H1 (cell line): ENCODE results near the gene YARS1. TPM values are rescaled to one million over a fixed set of nuclear protein-coding genes. Genes with fewer than 3 reads are reported as not detected.
A peak's percentile ranks its signal among the peaks of the same experiment; 100 is the strongest.

Source experiments
- CTCF ChIA-PET: fragments of 300-600 bp; sonication (Branson Sonifier 250); formaldehyde crosslinking; loops from one replicate; lab custom pipeline; 2021; ENCODE audit not compliant: partially characterized antibody; lab: Charles Lee
- POLR2A ChIA-PET: fragments of 300-600 bp; sonication (Branson Sonifier 250); formaldehyde crosslinking; loops from one replicate; lab custom pipeline; 2021; ENCODE audit warnings: inconsistent platforms; ENCODE audit not compliant: partially characterized antibody; lab: Charles Lee
- DNase-seq, 2 experiments: peaks; one replicate each; pipeline versions ENCODE4 v3.0.0 to v3.0.0-alpha.2; 2010 to 2022; ENCODE audit warnings: low spot score in 2 of 2, low read depth in 1 of 2, mixed read lengths in 1 of 2
- FAIRE-seq: peaks from 2 replicates; lab custom pipeline; 2011; peaks lifted over from hg19 to GRCh38; lab: Jason Lieb, UNC
- H2AFZ ChIP-seq: 2 replicates; pipeline ENCODE4 v1.8.1; 2012; ENCODE audit warnings: low read length, inconsistent platforms
- H2AK5ac ChIP-seq: 2 replicates; pipeline ENCODE4 v1.6.1; 2013; ENCODE audit warnings: low read depth, low read length
- H2BK120ac ChIP-seq: replicated peaks from 2 replicates; pipeline ENCODE3; 2013; ENCODE audit warnings: low read depth, low read length, inconsistent platforms
- H2BK12ac ChIP-seq: 2 replicates; pipeline ENCODE4 v1.6.1; 2013; ENCODE audit warnings: low read depth, low read length
- H2BK15ac ChIP-seq: 2 replicates; pipeline ENCODE4 v1.6.1; 2013; ENCODE audit warnings: low read length
- H2BK20ac ChIP-seq: 2 replicates; pipeline ENCODE4 v1.6.1; 2013; ENCODE audit warnings: low read length
- H2BK5ac ChIP-seq: 2 replicates; pipeline ENCODE4 v1.6.1; 2013; ENCODE audit warnings: low read depth, low read length
- H3K14ac ChIP-seq: 2 replicates; pipeline ENCODE4 v1.6.1; 2013; ENCODE audit warnings: inconsistent platforms; ENCODE audit not compliant: insufficient read length
- H3K18ac ChIP-seq: 2 replicates; pipeline ENCODE4 v1.6.1; 2013; ENCODE audit warnings: low read length; ENCODE audit errors: extremely low read depth
- H3K23ac ChIP-seq: 2 replicates; pipeline ENCODE4 v1.6.1; 2013; ENCODE audit warnings: inconsistent platforms; ENCODE audit not compliant: insufficient read length
- H3K23me2 ChIP-seq: 2 replicates; pipeline ENCODE4 v1.6.1; 2013; ENCODE audit warnings: low read depth, low read length
- H3K27ac ChIP-seq: 2 replicates; pipeline ENCODE4 v1.6.1; 2011; ENCODE audit warnings: low read depth, low read length, inconsistent platforms
- H3K27me3 ChIP-seq, 4 experiments: replicated peaks in 1 of 4; 1 replicate in 1 of 4; 2 replicates in 3 of 4; pipeline versions ENCODE4 v1.6.1 to v1.8.1; 2011 to 2013; ENCODE audit warnings: low read length in 3 of 4, mild to moderate bottlenecking in 3 of 4, inconsistent platforms in 2 of 4, mixed read lengths in 2 of 4, moderate library complexity in 1 of 4; ENCODE audit not compliant: control insufficient read depth in 3 of 4, insufficient read depth in 3 of 4; ENCODE audit errors: extremely low read depth in 1 of 4
- H3K36me3 ChIP-seq, 4 experiments: 2 replicates each; pipeline versions ENCODE4 v1.6.1 to v1.8.1; 2011 to 2013; ENCODE audit warnings: mild to moderate bottlenecking in 4 of 4, low read length in 3 of 4, moderate library complexity in 2 of 4, control low read depth in 1 of 4, inconsistent platforms in 1 of 4; ENCODE audit not compliant: insufficient read depth in 4 of 4, control insufficient read depth in 2 of 4
- H3K4ac ChIP-seq: replicated peaks from 2 replicates; pipeline ENCODE3; 2013; ENCODE audit warnings: low read length, low read depth, mixed read lengths, inconsistent platforms; ENCODE audit not compliant: insufficient read length
- H3K4me1 ChIP-seq, 4 experiments: replicated peaks in 1 of 4; 1 replicate in 1 of 4; 2 replicates in 3 of 4; pipeline versions ENCODE4 v1.6.1 to v1.8.1; 2011 to 2013; ENCODE audit warnings: low read length in 3 of 4, inconsistent platforms in 2 of 4, mixed read lengths in 1 of 4; ENCODE audit not compliant: insufficient read depth in 4 of 4, control insufficient read depth in 3 of 4
- H3K4me2 ChIP-seq, 2 experiments: 2 replicates each; pipeline versions ENCODE4 v1.6.1 to v1.8.1; 2011 to 2013; ENCODE audit warnings: low read depth in 2 of 2, low read length in 2 of 2, control low read depth in 1 of 2, inconsistent platforms in 1 of 2, mild to moderate bottlenecking in 1 of 2; ENCODE audit not compliant: insufficient read depth in 1 of 2
- H3K4me3 ChIP-seq, 4 experiments: fragments of 200-600, 300-600 bp in 1 of 4; sonication (generic), shearing (Covaris generic), sonication (Bioruptor Twin) in 1 of 4; 2 replicates each; pipeline versions ENCODE4 v1.5.1 to v1.8.1; 2011 to 2016; ENCODE audit warnings: low read length in 4 of 4, low read depth in 3 of 4, control low read depth in 2 of 4, inconsistent platforms in 2 of 4, mild to moderate bottlenecking in 2 of 4, mixed read lengths in 1 of 4, moderate library complexity in 1 of 4; ENCODE audit not compliant: insufficient read depth in 2 of 4; ENCODE audit errors: extremely low read depth in 1 of 4
- H3K56ac ChIP-seq: replicated peaks from 2 replicates; pipeline ENCODE3; 2013; ENCODE audit warnings: low read depth, mild to moderate bottlenecking, mixed read lengths, low read length, inconsistent platforms; ENCODE audit not compliant: insufficient read length
- H3K79me1 ChIP-seq: 2 replicates; pipeline ENCODE4 v1.6.1; 2013; ENCODE audit warnings: low read depth, low read length, control low read depth
- H3K79me2 ChIP-seq, 2 experiments: 2 replicates each; pipeline versions ENCODE4 v1.6.1 to v1.8.1; 2012 to 2013; ENCODE audit warnings: low read length in 2 of 2, mild to moderate bottlenecking in 2 of 2, inconsistent platforms in 1 of 2; ENCODE audit not compliant: insufficient read depth in 2 of 2, control insufficient read depth in 1 of 2
- H3K9ac ChIP-seq, 4 experiments: replicated peaks in 1 of 4; 1 replicate in 1 of 4; 2 replicates in 3 of 4; pipeline versions ENCODE4 v1.6.1 to v1.8.1; 2011 to 2013; ENCODE audit warnings: low read depth in 3 of 4, low read length in 3 of 4, control low read depth in 2 of 4, mild to moderate bottlenecking in 2 of 4, moderate library complexity in 2 of 4, inconsistent platforms in 1 of 4; ENCODE audit errors: extremely low read depth in 1 of 4
- H3K9me3 ChIP-seq, 2 experiments: 2 replicates each; pipeline versions ENCODE4 v1.6.1 to v1.8.1; 2012 to 2013; ENCODE audit warnings: mild to moderate bottlenecking in 2 of 2, moderate library complexity in 2 of 2, control low read depth in 1 of 2, inconsistent platforms in 1 of 2, low read depth in 1 of 2, low read length in 1 of 2, mixed read lengths in 1 of 2; ENCODE audit not compliant: insufficient read depth in 2 of 2
- H4K20me1 ChIP-seq, 2 experiments: replicated peaks in 1 of 2; 2 replicates each; pipeline versions ENCODE3 to v1.8.1; 2011 to 2013; ENCODE audit warnings: inconsistent platforms in 2 of 2, low read length in 2 of 2, mild to moderate bottlenecking in 1 of 2; ENCODE audit not compliant: insufficient read depth in 2 of 2, control insufficient read depth in 1 of 2
- H4K5ac ChIP-seq: 2 replicates; pipeline ENCODE4 v1.6.1; 2013; ENCODE audit warnings: low read length, low read depth, mixed read lengths, inconsistent platforms; ENCODE audit not compliant: insufficient read length
- H4K8ac ChIP-seq: 2 replicates; pipeline ENCODE4 v1.8.0; 2013; ENCODE audit warnings: mild to moderate bottlenecking, moderate library complexity, low read length, inconsistent platforms; ENCODE audit not compliant: insufficient read depth; ENCODE audit errors: extremely low read depth
- H4K91ac ChIP-seq: replicated peaks from 2 replicates; pipeline ENCODE3; 2013; ENCODE audit warnings: low read length, mixed read lengths, inconsistent platforms; ENCODE audit not compliant: insufficient read length
- ATF2 ChIP-seq: IDR thresholded peaks from 2 replicates; pipeline ENCODE4 v1.6.1; 2012; ENCODE audit warnings: low read length, inconsistent platforms
- CBX5 ChIP-seq: fragments of 300-800, 300-1000 bp; sonication (generic); IDR thresholded peaks from 2 replicates; pipeline ENCODE4 v1.7.1; 2016; ENCODE audit warnings: antibody characterized with exemption, low read length, low read depth
- CEBPB ChIP-seq: IDR thresholded peaks from 2 replicates; pipeline ENCODE4 v1.6.1; 2012; ENCODE audit warnings: low read depth, low read length
- CTCF ChIP-seq, 3 experiments: IDR thresholded peaks; 1 replicate in 2 of 3; 2 replicates in 1 of 3; pipeline versions ENCODE4 v1.5.1 to v1.6.1; 2011; ENCODE audit warnings: low read length in 3 of 3, mild to moderate bottlenecking in 3 of 3, inconsistent platforms in 2 of 3, low read depth in 1 of 3, moderate library complexity in 1 of 3; ENCODE audit not compliant: insufficient read depth in 1 of 3; ENCODE audit errors: control extremely low read depth in 1 of 3
- KDM1A ChIP-seq: fragments of 200-600, 300-600 bp; sonication (generic); IDR thresholded peaks from 2 replicates; pipeline ENCODE4 v1.7.1; 2016; ENCODE audit warnings: mild to moderate bottlenecking, low read length, borderline replicate concordance
- NRF1 ChIP-seq: IDR thresholded peaks from 2 replicates; pipeline ENCODE4 v1.6.1; 2011; ENCODE audit warnings: mild to moderate bottlenecking, low read depth, low read length, improper control_type of control experiment
- POLR2A ChIP-seq, 2 experiments: IDR thresholded peaks; 1 replicate in 1 of 2; 2 replicates in 1 of 2; pipeline ENCODE4 v1.6.1; 2011; ENCODE audit warnings: low read depth in 2 of 2, low read length in 2 of 2, mild to moderate bottlenecking in 2 of 2; ENCODE audit errors: control extremely low read depth in 1 of 2
- WGBS, 2 experiments: shearing (Covaris generic) in 1 of 2; methylation state at CpG; one replicate each; pipeline versions ENCODE4 v1.1.6 to v1.1.7; 2013 to 2015; ENCODE audit warnings: low lambda C conversion rate in 2 of 2, mixed read lengths in 2 of 2, inconsistent platforms in 1 of 2, low coverage in 1 of 2, missing lambda C conversion rate in 1 of 2; ENCODE audit not compliant: insufficient replicate concordance in 2 of 2, insufficient coverage in 1 of 2, insufficient read length in 1 of 2; ENCODE audit errors: extremely low coverage in 1 of 2, missing lambda C conversion rate in 1 of 2; 5-methylcytosine and 5-hydroxymethylcytosine counted together
- polyA plus RNA-seq, 7 experiments: library from polyadenylated mRNA; depleted of rRNA in 3 of 7; stranded (reverse) in 5 of 7; unstranded in 2 of 7; fragments of >200 nt in 5 of 7; fragments of 200-250 nt in 2 of 7; gene quantifications; 1 replicate in 5 of 7; 2 replicates in 1 of 7; 4 replicates in 1 of 7; pipeline versions ENCODE4 v1.2.1 to v1.2.3, GENCODE V29; 2011 to 2013; ENCODE audit warnings: missing spikeins in 2 of 7, mixed read lengths in 2 of 7
- total RNA-seq: library from RNA; stranded (reverse); fragmentation: NEBNext Ultra II Directional; extraction: Animal tissue kit (Norgen Biotek cat#: 25700); gene quantifications from 2 replicates; pipeline ENCODE4 v1.2.1, GENCODE V29; 2021

YARS1 gene
- total and polyA plus RNA-seq, 2 of the 8 experiments (the other 6 are each of a cell fraction or from before 2014, with no cell fraction given) = 47.1 to 226 TPM

- Histone ChIP-seq H3K4ac (no peak overlapping the region), H2AFZ (no peak overlapping the region), H3K4me2 (no peak overlapping the region), H3K79me1 (peaks cover 4% of the 10 kb centered on the region; the same call in 1 of the 2 replicates), H3K9ac (no peak overlapping the region), H2BK20ac (no peak overlapping the region), H3K18ac (no peak overlapping the region; the same call in 1 of the 2 replicates), H2AK5ac (no peak overlapping the region), H4K8ac (no peak overlapping the region; the same call in 1 of the 2 replicates), H2BK15ac (0 out of 2 replicates have a peak overlapping the region, but pooled peaks have one; percentile 53), H4K20me1 (peaks cover 7 to 10% of the 10 kb centered on the region in 2 experiments), H4K5ac (no peak overlapping the region), H3K23me2 (no peaks in the 10 kb centered on the region), H3K27ac (no peak overlapping the region), H3K4me1 (peaks cover 0 to 22% (median 9%) of the 10 kb centered on the region in 4 experiments; a peak in 6 of 7 replicates), H3K36me3 (peaks cover 11 to 66% (median 32%) of the 10 kb centered on the region in 4 experiments), H3K23ac (no peak overlapping the region), H3K4me3 (no peak overlapping the region), H2BK120ac (no peak overlapping the region), H3K14ac (no peak overlapping the region), H3K79me2 (peaks cover 0 to 1% of the 10 kb centered on the region in 2 experiments; a peak in 1 of 4 replicates), H3K27me3 (no peaks in the 10 kb centered on the region), H2BK5ac (0 out of 2 replicates have a peak overlapping the region, but pooled peaks have one; percentile 27), H4K91ac (no peak overlapping the region), H2BK12ac (no peak overlapping the region), H3K56ac (no peak overlapping the region), H3K9me3 (no peaks in the 10 kb centered on the region)
- FAIRE-seq (peak; percentile 85), DNase-seq (peak; percentile 74 to 92)
- ChIA-PET POLR2A (interaction anchor here (0.6 to 12.6 kb wide), 37 partner anchors 10 to 379 kb away, joined by 3 to 295 read pairs (median 8); partner anchors contain the start of genes BSDC1, FNDC5, RBBP4 and S100PBP), CTCF (interaction anchor here (0.6 to 12.2 kb wide), 29 partner anchors 8 to 402 kb away, joined by 3 to 329 read pairs (median 9); partner anchors contain the start of genes HPCA and SYNC)
- 63% methylated on average over 9 of the region's 9 CpGs; no CpG with 5 or more reads in 1 of the 2 experiments for WGBS, 2 experiments
- TF ChIP-seq POLR2A (IDR thresholded peaks at IDR 0.05; ENCODE audit: control extremely low read depth in 1 of 2, low read depth in 2 of 2, low read length in 2 of 2) (0 out of 3 replicates have a peak, but pooled peaks of 1 of the 2 experiments have one; percentile 57), ATF2 (no peak), CEBPB (no peak), NRF1 (no peak), CTCF (IDR thresholded peaks at IDR 0.05; ENCODE audit: control extremely low read depth in 1 of 3, insufficient read depth in 1 of 3, low read depth in 1 of 3, low read length in 3 of 3) (peak; percentile 93 to 96 (median 95)), KDM1A (no peak), CBX5 (no peak)
Observed at GRCh38 chr1:32773018-32773763, 44.0 kb downstream of the YARS1 start.
